Pancreas (tissue), 10 donors: Measurements from ENCODE around the gene DYNC1I1. TPM values are rescaled to one million over a fixed set of nuclear protein-coding genes. Genes with fewer than 3 reads are reported as not detected.

Source experiments
- ATAC-seq, 4 donors: fragments of 200-7000 bp; cut with Tn5 transposase; one replicate each; pipeline versions ENCODE4 v1.8.0 to v1.9.1; 2020; ENCODE audit warnings: mild to moderate bottlenecking in 4 of 4, moderate library complexity in 4 of 4
- DNase-seq, 6 donors: peaks; one replicate each; pipeline ENCODE4 v3.0.0-alpha.2; 2020
- FAIRE-seq: peaks from 2 replicates; lab custom pipeline; 2012; peaks lifted over from hg19 to GRCh38; lab: Jason Lieb, UNC
- H3K27ac ChIP-seq, 4 donors: fragments of 200-600 bp; sonication (generic); 1 replicate in 3 of 4; 2 replicates in 1 of 4; pipeline versions ENCODE4 v1.5.0 to v1.8.0; 2020
- H3K27me3 ChIP-seq, 4 donors: fragments of 200-600 bp; one replicate each; pipeline ENCODE4 v1.8.0; 2021
- H3K36me3 ChIP-seq, 3 donors: fragments of 200-600 bp; sonication (generic) in 1 of 3; one replicate each; pipeline versions ENCODE4 v1.5.0 to v1.8.0; 2020 to 2021
- H3K4me1 ChIP-seq, 3 donors: fragments of 200-600 bp; one replicate each; pipeline ENCODE4 v1.8.0; 2021
- H3K4me3 ChIP-seq, 4 donors: fragments of 200-600 bp; sonication (generic) in 2 of 4; one replicate each; pipeline versions ENCODE4 v1.5.0 to v1.8.0; 2020 to 2021
- H3K9me3 ChIP-seq, 4 donors: fragments of 200-600 bp; one replicate each; pipeline ENCODE4 v1.8.0; 2021
- CTCF ChIP-seq, 4 donors: fragments of 200-600 bp; sonication (generic) in 3 of 4; IDR thresholded peaks; one replicate each; pipeline versions ENCODE4 v1.5.0 to v1.8.0; 2021; ENCODE audit warnings: antibody characterized with exemption in 4 of 4
- WGBS, 2 donors: extraction: QIAGEN DNeasy Blood & Tissue Kit; methylation state at CpG; one replicate each; pipeline ENCODE4 v1.1.7; 2013; 5-methylcytosine and 5-hydroxymethylcytosine counted together
- intact Hi-C, 3 donors: fragments of 100-400 bp; cut with DNase I; formaldehyde crosslinking; loops; one replicate each; pipeline versions ENCODE4 v1.11.1 to v1.14.2; 2022
- polyA plus RNA-seq, 2 donors: library from polyadenylated mRNA; stranded (reverse); fragments of 200-250 nt; gene quantifications; one replicate each; pipeline ENCODE4 v1.2.3, GENCODE V29; 2013
- total RNA-seq, 6 donors: library from RNA; stranded (reverse); fragmentation: NEBNext Ultra II Directional in 4 of 6; extraction: Animal tissue kit (Norgen Biotek cat#: 25700) in 4 of 6; gene quantifications; one replicate each; pipeline versions ENCODE4 v1.2.1 to v1.2.4, GENCODE V29; 2021 to 2023
- donor health status: healthy with polysubstance abuse.
- donor health status: DM: no; HTN: no; CAD: no; lungs with moderate emphysema.
- donor health status: DM: no; HTN: no; CAD: no.
- donor health status: control.
- donor health status: control.
- donor health status: Bipolar disorder and iron deficiency.
- donor health status: DM: yes; HTN: yes; CAD: no.
- donor health status: DM: no; HTN: no; CAD: no.
- donor health status: DM: no; HTN: no; CAD: no.
- donor health status: DM: yes; HTN: yes; CAD: no.

The DYNC1I1 gene
- total and polyA plus RNA-seq, 8 donors: 0.71 to 5.5 (median 1.3) TPM

GRCh38 chr7:95974108-95974507 is 201.8 kb downstream of the DYNC1I1 start:
- DNase-seq: no peak
- Histone ChIP-seq H3K27ac (no peak overlapping the region), H3K4me1 (no peaks in the 10 kb centered on the region), H3K36me3 (no peaks in the 10 kb centered on the region), H3K9me3 (no peaks in the 10 kb centered on the region), H3K4me3 (no peak overlapping the region), H3K27me3 (no peaks in the 10 kb centered on the region)
- intact Hi-C loops: no loop called here
- no peak for ATAC-seq
- no peak for TF ChIP-seq CTCF (IDR thresholded peaks at IDR 0.05)
- WGBS, 2 donors: 10 to 30% methylated on average over 1 of the region's 1 CpG
- FAIRE-seq: no peak

GRCh38 chr7:95976369-95977060 is 204.2 kb downstream of the DYNC1I1 start:
- intact Hi-C loops: no loop called here
- no peak for ATAC-seq
- WGBS, 2 donors: 48 to 52% methylated on average over 4 of the region's 4 CpGs
- Histone ChIP-seq H3K27ac (no peak overlapping the region), H3K4me3 (no peak overlapping the region), H3K4me1 (no peaks in the 10 kb centered on the region), H3K36me3 (no peaks in the 10 kb centered on the region), H3K9me3 (no peaks in the 10 kb centered on the region), H3K27me3 (no peaks in the 10 kb centered on the region)
- DNase-seq: no peak
- no peak for TF ChIP-seq CTCF (IDR thresholded peaks at IDR 0.05)
- no peak for FAIRE-seq

- 90 to 94% methylated on average over 1 of the region's 1 CpG for WGBS, 2 donors
- H3K27me3 ChIP-seq: no peaks in the 10 kb centered on the region
- H3K4me1 ChIP-seq: no peaks in the 10 kb centered on the region
- no peak overlapping the region for H3K27ac ChIP-seq
- ATAC-seq (no peak), FAIRE-seq (no peak), DNase-seq (no peak)
- H3K36me3 ChIP-seq: no peaks in the 10 kb centered on the region
- no peak overlapping the region for H3K4me3 ChIP-seq
- TF ChIP-seq CTCF (IDR thresholded peaks at IDR 0.05): no peak
- no peaks in the 10 kb centered on the region for H3K9me3 ChIP-seq
- intact Hi-C loops: no loop called here
These were observed 205.6 kb downstream of the DYNC1I1 start for GRCh38 chr7:95977994-95978393.

GRCh38 chr7:95980167-95980566 is 207.8 kb downstream of the DYNC1I1 start:
- TF ChIP-seq CTCF (IDR thresholded peaks at IDR 0.05): no peak
- FAIRE-seq: no peak
- Histone ChIP-seq H3K27me3 (no peaks in the 10 kb centered on the region), H3K27ac (no peak overlapping the region), H3K4me3 (no peak overlapping the region), H3K36me3 (no peaks in the 10 kb centered on the region), H3K4me1 (no peaks in the 10 kb centered on the region), H3K9me3 (no peaks in the 10 kb centered on the region)
- no peak for DNase-seq
- intact Hi-C loops: no loop called here
- no peak for ATAC-seq
- WGBS, 2 donors: 67 to 72% methylated on average over 5 of the region's 5 CpGs

GRCh38 chr7:95980706-95981105 is 208.4 kb downstream of the DYNC1I1 start:
- Histone ChIP-seq H3K27ac (no peak overlapping the region), H3K9me3 (no peaks in the 10 kb centered on the region), H3K4me3 (no peak overlapping the region), H3K27me3 (no peaks in the 10 kb centered on the region), H3K36me3 (no peaks in the 10 kb centered on the region), H3K4me1 (no peaks in the 10 kb centered on the region)
- DNase-seq (no peak), FAIRE-seq (peak; percentile 66), ATAC-seq (no peak)
- WGBS, 2 donors: 37 to 54% methylated on average over 1 of the region's 1 CpG
- intact Hi-C loops: no loop called here
- no peak for TF ChIP-seq CTCF (IDR thresholded peaks at IDR 0.05)
